ENCODE results near the gene MTG2. TPM values are rescaled to one million over a fixed set of nuclear protein-coding genes. Genes with fewer than 3 reads are reported as not detected.

Gene MTG2
- total and polyA plus RNA-seq, 4 experiments from 2014 or later = 15.9 to 50.7 (median 36.2) TPM

DNA sequence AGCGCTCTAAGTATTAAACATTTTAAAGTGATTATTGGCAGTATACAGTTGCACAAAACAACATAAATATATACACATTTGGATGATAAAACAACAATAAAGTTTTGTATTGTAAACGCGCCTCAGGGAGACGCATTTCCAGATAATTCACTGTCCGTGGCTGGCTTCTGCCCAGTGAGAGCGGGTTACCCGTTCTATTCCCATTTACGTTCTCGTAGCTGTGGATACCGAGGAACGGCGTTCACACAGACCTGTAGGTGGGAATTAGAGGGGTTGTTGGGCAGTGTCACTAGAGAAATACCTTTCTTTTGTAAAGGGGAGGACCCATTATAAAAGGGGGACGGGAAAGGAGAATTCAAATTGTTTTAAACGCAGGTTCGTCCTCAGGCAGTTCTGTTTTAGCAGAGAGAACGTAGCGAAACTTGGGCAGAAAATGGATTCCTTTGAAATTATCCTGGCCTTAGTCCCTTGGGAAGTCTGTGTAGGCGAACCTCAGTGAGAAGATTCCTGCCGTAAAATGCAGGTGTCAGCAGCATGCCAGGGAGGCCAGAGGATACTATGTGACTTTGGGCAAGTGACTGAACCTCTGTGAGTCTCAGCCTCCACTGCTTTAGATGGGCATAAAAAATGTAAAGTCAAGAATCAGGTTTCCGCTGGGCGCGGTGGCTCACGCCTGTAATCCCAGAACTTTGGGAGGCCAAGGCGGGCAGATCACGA lies 756 bp downstream of the MTG2 start:
- Histone ChIP-seq H3K9me3 (ENCODE audit: control insufficient read depth in 1 of 2, low read length in 2 of 2) (no peaks in the 10 kb centered on the region), H3K27me3 (ENCODE audit: insufficient read depth, low read length) (no peaks in the 10 kb centered on the region), H3K4me1 (ENCODE audit: insufficient read depth, low read length) (peaks cover 22% of the 10 kb centered on the region), H3K36me3 (ENCODE audit: insufficient read depth, low read length) (no peaks in the 10 kb centered on the region), H3K27ac (ENCODE audit: low read depth, low read length) (peak overlapping the region; percentile 94), H3K4me3 (ENCODE audit: low read length in 2 of 2) (peak overlapping the region; percentile 53 to 92)
- CTCF ChIA-PET (ENCODE audit: partially characterized antibody) = no interaction called here
- no peak for DNase-seq
- peak overlapping the region; percentile 90 to 98 (median 95) for H3K27ac Mint-ChIP-seq
- H3K4me3 Mint-ChIP-seq = peak overlapping the region; percentile 88 to 95 (median 92)
- intact Hi-C loops (cut with micrococcal nuclease) = loop anchor here (1.0 to 5.0 kb wide), 4 partner anchors 61 to 204 kb away; partner anchors contain the start of genes ADRM1, LSM14B and RPS21
- peaks cover 23 to 51% (median 38%) of the 10 kb centered on the region in 4 donors for H3K4me1 Mint-ChIP-seq
- H3K9me3 Mint-ChIP-seq = peaks cover 0 to 2% (median 0%) of the 10 kb centered on the region in 8 donors
- peaks cover 0 to 14% of the 10 kb centered on the region in 2 donors for H3K36me3 Mint-ChIP-seq
- no peaks in the 10 kb centered on the region for H3K27me3 Mint-ChIP-seq
- POLR2A ChIA-PET (ENCODE audit: partially characterized antibody) = interaction anchor here (0.6 to 1.9 kb wide), 6 partner anchors 11 to 216 kb away, joined by 3 to 6 read pairs (median 5); partner anchors contain the start of genes LSM14B, OSBPL2 and RPS21

DNA sequence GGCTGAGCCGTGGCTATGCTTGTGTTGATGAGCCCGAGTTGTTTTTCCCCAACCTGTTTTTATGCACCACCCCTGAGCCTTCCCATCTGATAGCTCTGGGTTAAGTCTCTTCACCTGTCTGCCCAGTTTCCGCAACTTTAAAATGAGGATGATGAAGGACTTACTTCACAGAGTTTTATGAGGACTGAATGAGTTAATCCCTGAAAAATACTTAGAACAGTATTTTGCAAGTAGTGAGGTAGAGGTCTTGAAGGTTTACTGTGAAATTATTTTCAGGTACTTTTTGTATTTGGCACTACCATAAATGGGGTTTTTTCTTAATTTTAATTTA lies 3.2 kb downstream of the MTG2 start:
- Mint-ChIP-seq H3K27ac (peak overlapping the region in 3 of 7 donors; percentile 39 to 75 (median 43)), H3K27me3 (no peaks in the 10 kb centered on the region), H3K36me3 (peaks cover 8 to 22% of the 10 kb centered on the region in 2 donors), H3K9me3 (peaks cover 0 to 2% (median 0%) of the 10 kb centered on the region in 8 donors), H3K4me1 (peaks cover 23 to 51% (median 39%) of the 10 kb centered on the region in 4 donors), H3K4me3 (peak overlapping the region in 1 of 8 donors; percentile 15)
- H3K4me3 ChIP-seq (ENCODE audit: low read length in 2 of 2) = no peak overlapping the region
- no peaks in the 10 kb centered on the region for H3K27me3 ChIP-seq (ENCODE audit: insufficient read depth, low read length)
- H3K9me3 ChIP-seq (ENCODE audit: control insufficient read depth in 1 of 2, low read length in 2 of 2) = no peaks in the 10 kb centered on the region
- ChIA-PET CTCF (ENCODE audit: partially characterized antibody) (no interaction called here), POLR2A (ENCODE audit: partially characterized antibody) (no interaction called here)
- H3K4me1 ChIP-seq (ENCODE audit: insufficient read depth, low read length) = peaks cover 22% of the 10 kb centered on the region
- intact Hi-C loops (cut with micrococcal nuclease) = no loop called here
- peaks cover 15% of the 10 kb centered on the region for H3K36me3 ChIP-seq (ENCODE audit: insufficient read depth, low read length)
- DNase-seq = no peak
- no peak overlapping the region for H3K27ac ChIP-seq (ENCODE audit: low read depth, low read length)

DNA sequence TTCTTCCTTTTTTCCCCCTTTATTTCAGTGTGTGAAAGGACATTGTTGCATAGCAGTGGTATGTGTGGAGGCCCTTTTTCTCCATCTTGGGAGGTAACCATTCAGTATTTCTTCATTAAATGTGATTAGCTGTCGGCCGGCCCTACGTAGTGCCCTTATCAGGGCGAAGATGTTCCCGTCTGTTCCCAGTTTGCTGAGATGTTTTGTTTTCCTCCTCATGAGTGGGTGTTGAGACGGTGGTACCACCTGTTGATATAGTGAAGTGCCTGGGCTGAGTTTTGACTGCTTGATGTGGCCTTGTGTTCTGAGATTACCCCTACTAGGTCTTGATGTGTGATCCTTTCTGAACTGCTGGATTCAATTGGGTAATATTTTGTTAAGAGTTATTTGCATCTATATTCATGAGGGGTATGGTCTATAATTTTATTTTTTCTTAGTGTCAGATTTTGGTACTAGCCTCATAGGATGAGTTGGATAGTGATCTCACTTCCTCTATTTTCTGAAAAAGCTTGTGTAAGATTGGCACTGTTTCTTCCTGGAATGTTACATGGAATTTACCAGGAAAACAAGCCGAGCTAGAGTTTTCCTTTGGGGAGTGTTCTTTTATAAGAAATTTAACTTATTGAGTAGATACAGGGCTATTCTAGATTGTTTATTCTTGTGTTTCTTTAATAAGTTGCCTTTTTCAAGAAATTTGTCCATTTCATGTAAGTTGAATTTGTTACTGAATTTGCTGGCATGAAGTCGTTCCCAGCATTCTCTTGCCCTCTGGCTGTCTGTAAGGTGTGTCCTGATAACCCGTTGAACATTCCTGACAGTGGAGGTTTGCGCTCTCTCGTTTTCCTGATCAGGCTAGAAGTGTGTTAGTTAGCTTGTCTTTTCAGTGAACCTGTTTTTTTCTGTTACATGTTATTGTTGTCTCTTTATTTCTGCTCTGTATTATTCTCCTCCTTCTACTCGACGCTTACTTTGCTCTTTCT lies 4.3 kb downstream of the MTG2 start:
- Mint-ChIP-seq H3K9me3 (peaks cover 0 to 2% (median 0%) of the 10 kb centered on the region in 8 donors), H3K27me3 (no peaks in the 10 kb centered on the region), H3K4me1 (peaks cover 17 to 45% (median 33%) of the 10 kb centered on the region in 4 donors), H3K36me3 (peaks cover 8 to 26% of the 10 kb centered on the region in 2 donors), H3K27ac (peak overlapping the region in 6 of 7 donors; percentile 3 to 66 (median 57)), H3K4me3 (peak overlapping the region in 1 of 8 donors; percentile 14)
- intact Hi-C loops (cut with micrococcal nuclease) = no loop called here
- Histone ChIP-seq H3K4me3 (ENCODE audit: low read length in 2 of 2) (no peak overlapping the region), H3K27ac (ENCODE audit: low read depth, low read length) (no peak overlapping the region), H3K36me3 (ENCODE audit: insufficient read depth, low read length) (peaks cover 18% of the 10 kb centered on the region), H3K4me1 (ENCODE audit: insufficient read depth, low read length) (peaks cover 16% of the 10 kb centered on the region), H3K27me3 (ENCODE audit: insufficient read depth, low read length) (no peaks in the 10 kb centered on the region), H3K9me3 (ENCODE audit: control insufficient read depth in 1 of 2, low read length in 2 of 2) (no peaks in the 10 kb centered on the region)
- DNase-seq = no peak
- ChIA-PET POLR2A (ENCODE audit: partially characterized antibody) (no interaction called here), CTCF (ENCODE audit: partially characterized antibody) (interaction anchor here (0.6 to 1.3 kb wide), 2 partner anchors 11 to 1309 kb away, joined by 3 read pairs; no protein-coding TSS in a partner anchor)

DNA sequence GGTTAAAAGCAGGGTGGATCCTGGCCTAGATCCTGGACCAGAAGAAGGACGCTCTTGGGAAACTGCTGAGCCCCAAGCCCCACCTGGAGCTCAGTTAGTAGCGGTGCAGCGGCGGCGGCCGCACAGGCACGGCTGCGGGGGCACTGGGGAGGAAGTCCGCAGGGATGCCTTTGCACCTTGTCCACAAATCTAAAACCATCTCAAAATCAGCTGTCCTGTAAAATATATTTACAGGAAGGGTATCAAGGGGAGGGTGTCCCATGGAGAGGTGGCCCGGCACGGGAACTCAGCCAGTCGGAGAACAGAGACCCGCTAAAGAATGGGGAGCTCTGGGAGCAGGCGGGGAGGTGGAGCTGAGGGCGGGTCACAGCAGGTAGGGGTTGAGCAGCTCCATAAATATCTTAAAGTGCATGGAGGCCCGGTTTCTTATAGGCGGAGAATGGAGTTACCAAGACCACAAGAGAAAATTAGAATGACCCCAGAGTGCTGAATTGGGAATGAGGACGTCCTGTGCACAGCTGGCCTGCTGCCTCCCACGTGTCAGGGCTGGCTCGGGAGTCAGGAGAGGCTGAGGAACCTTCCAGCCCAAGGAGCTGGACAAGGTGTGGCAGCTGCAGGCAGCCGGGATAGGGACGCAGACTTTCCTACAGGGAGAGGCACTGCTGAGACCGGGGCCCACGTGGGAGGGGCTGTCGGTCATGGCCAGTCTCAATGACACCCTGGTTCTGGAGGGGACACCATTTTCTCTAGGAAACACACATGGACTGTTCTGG lies 8.0 kb downstream of the MTG2 start:
- Mint-ChIP-seq H3K27ac (no peak overlapping the region), H3K4me1 (peaks cover 7 to 21% (median 13%) of the 10 kb centered on the region in 4 donors), H3K36me3 (peaks cover 14 to 34% of the 10 kb centered on the region in 2 donors), H3K27me3 (no peaks in the 10 kb centered on the region), H3K9me3 (no peaks in the 10 kb centered on the region), H3K4me3 (no peak overlapping the region)
- intact Hi-C loops (cut with micrococcal nuclease) = no loop called here
- H3K9me3 ChIP-seq (ENCODE audit: control insufficient read depth in 1 of 2, low read length in 2 of 2) = no peaks in the 10 kb centered on the region
- ChIA-PET POLR2A (ENCODE audit: partially characterized antibody) (no interaction called here), CTCF (ENCODE audit: partially characterized antibody) (no interaction called here)
- DNase-seq = no peak
- H3K27me3 ChIP-seq (ENCODE audit: insufficient read depth, low read length) = no peaks in the 10 kb centered on the region
- H3K27ac ChIP-seq (ENCODE audit: low read depth, low read length) = no peak overlapping the region
- no peaks in the 10 kb centered on the region for H3K4me1 ChIP-seq (ENCODE audit: insufficient read depth, low read length)
- H3K4me3 ChIP-seq (ENCODE audit: low read length in 2 of 2) = no peak overlapping the region
- peaks cover 23% of the 10 kb centered on the region for H3K36me3 ChIP-seq (ENCODE audit: insufficient read depth, low read length)

DNA sequence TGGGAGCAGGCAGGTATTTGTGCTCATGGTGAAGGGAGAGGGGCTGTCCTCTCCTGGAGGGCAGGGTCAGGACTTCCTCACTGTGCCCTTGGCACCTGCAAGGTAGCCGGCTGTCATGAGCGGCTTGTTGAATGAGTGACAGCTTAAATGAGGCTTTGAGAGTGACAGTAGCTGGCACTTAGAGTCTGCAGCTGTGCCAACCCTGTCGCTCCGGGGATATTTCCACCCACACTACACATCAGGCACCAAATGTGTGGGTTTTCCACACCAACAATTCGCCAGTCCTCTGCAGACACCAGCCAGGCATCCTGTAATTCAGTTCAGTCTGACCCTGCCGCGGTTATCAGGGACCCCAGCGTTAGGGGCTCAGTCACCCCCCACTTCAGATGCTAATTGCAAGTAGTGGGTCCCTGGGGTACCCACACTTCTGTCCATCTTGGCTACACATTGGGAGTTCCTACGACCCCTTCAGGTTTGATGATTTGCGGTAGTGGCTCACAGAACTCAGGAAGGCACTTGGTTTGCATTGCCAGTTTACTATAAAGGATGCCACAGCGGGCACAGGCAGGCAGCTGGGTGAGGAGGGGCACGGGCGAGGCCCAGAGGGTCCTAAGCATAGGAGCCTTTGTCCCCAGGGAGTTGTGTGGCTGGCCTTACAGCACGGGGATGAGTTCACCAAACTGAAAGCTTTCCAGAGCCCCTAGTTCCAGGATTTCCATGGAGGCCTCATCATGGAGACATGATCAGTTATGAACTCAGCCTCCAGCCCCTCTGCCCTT lies 9.1 kb downstream of the MTG2 start:
- peaks cover 14 to 33% of the 10 kb centered on the region in 2 donors for H3K36me3 Mint-ChIP-seq
- Histone ChIP-seq H3K27me3 (ENCODE audit: insufficient read depth, low read length) (no peaks in the 10 kb centered on the region), H3K9me3 (ENCODE audit: control insufficient read depth in 1 of 2, low read length in 2 of 2) (no peaks in the 10 kb centered on the region), H3K4me3 (ENCODE audit: low read length in 2 of 2) (no peak overlapping the region), H3K36me3 (ENCODE audit: insufficient read depth, low read length) (peaks cover 23% of the 10 kb centered on the region), H3K27ac (ENCODE audit: low read depth, low read length) (no peak overlapping the region), H3K4me1 (ENCODE audit: insufficient read depth, low read length) (no peaks in the 10 kb centered on the region)
- no peaks in the 10 kb centered on the region for H3K27me3 Mint-ChIP-seq
- intact Hi-C loops (cut with micrococcal nuclease) = no loop called here
- H3K4me3 Mint-ChIP-seq = no peak overlapping the region
- peak overlapping the region in 1 of 7 donors; percentile 53 for H3K27ac Mint-ChIP-seq
- peaks cover 3 to 13% (median 8%) of the 10 kb centered on the region in 4 donors for H3K4me1 Mint-ChIP-seq
- ChIA-PET CTCF (ENCODE audit: partially characterized antibody) (no interaction called here), POLR2A (ENCODE audit: partially characterized antibody) (no interaction called here)
- DNase-seq = no peak
- H3K9me3 Mint-ChIP-seq = no peaks in the 10 kb centered on the region

DNA sequence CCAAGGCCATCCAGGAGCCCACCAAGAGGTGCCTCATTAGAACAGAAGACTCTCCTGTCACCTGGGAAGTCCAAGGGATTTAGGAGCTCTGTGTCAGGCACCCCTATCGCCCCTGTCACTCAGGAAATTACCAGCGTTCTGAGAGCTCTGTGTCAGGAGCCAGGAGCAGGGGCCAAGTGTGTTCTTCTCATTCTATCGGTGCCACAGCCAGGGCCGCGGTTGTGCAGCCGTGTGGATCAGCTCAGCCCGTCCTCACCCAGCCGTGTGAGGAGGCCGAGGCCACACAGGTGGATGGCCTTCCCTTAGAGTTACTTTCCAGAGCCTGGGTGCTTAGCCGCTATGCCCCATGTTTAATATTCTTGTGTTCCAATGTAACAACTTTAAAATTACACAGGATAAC lies 9.8 kb downstream of the MTG2 start:
- H3K27ac ChIP-seq (ENCODE audit: low read depth, low read length) = no peak overlapping the region
- Mint-ChIP-seq H3K9me3 (no peaks in the 10 kb centered on the region), H3K27ac (no peak overlapping the region), H3K27me3 (no peaks in the 10 kb centered on the region), H3K4me1 (peaks cover 1 to 6% (median 2%) of the 10 kb centered on the region in 4 donors), H3K4me3 (no peak overlapping the region), H3K36me3 (peaks cover 15 to 32% of the 10 kb centered on the region in 2 donors)
- intact Hi-C loops (cut with micrococcal nuclease) = no loop called here
- H3K4me3 ChIP-seq (ENCODE audit: low read length in 2 of 2) = no peak overlapping the region
- no peaks in the 10 kb centered on the region for H3K4me1 ChIP-seq (ENCODE audit: insufficient read depth, low read length)
- ChIA-PET POLR2A (ENCODE audit: partially characterized antibody) (no interaction called here), CTCF (ENCODE audit: partially characterized antibody) (no interaction called here)
- no peaks in the 10 kb centered on the region for H3K27me3 ChIP-seq (ENCODE audit: insufficient read depth, low read length)
- H3K36me3 ChIP-seq (ENCODE audit: insufficient read depth, low read length) = peaks cover 27% of the 10 kb centered on the region
- no peak for DNase-seq
- no peaks in the 10 kb centered on the region for H3K9me3 ChIP-seq (ENCODE audit: control insufficient read depth in 1 of 2, low read length in 2 of 2)

Measured in CD4-positive, alpha-beta memory T cell (primary cell).